ENCODE results near the gene KCNC1.

GRCh38 chr11:17743026-17743807, 8.6 kb downstream of the KCNC1 start:
- TF ChIP-seq GATA3 (IDR thresholded peaks at IDR 0.05; ENCODE audit: low read depth, low read length) (no peak), GATA2 (IDR thresholded peaks at IDR 0.05; ENCODE audit: low read depth, low read length) (no peak)

Measured in SH-SY5Y (cell line).